CD4-positive, alpha-beta memory T cell (primary cell): ENCODE results near the gene METTL26. TPM values are rescaled to one million over a fixed set of nuclear protein-coding genes. Genes with fewer than 3 reads are reported as not detected.

Experiments used
- CTCF ChIA-PET: fragments of 350-600 bp; sonication (Branson Sonifier 250); formaldehyde crosslinking; loops from one replicate; lab custom pipeline; 2021; ENCODE audit warnings: inconsistent platforms; ENCODE audit not compliant: partially characterized antibody; lab: Charles Lee
- POLR2A ChIA-PET: fragments of 350-600 bp; sonication (Branson Sonifier 250); formaldehyde crosslinking; loops from one replicate; lab custom pipeline; 2021; ENCODE audit not compliant: partially characterized antibody; lab: Charles Lee
- DNase-seq, 5 donors: peaks; one replicate each; pipeline versions ENCODE4 v3.0.0 to v3.0.0-alpha.2; 2020 to 2022; ENCODE audit warnings: mixed read lengths in 1 of 5
- H3K27ac ChIP-seq: one replicate; pipeline ENCODE4 v1.7.0; 2013; ENCODE audit warnings: low read depth, low read length
- H3K27me3 ChIP-seq: 2 replicates; pipeline ENCODE4 v1.7.0; 2013; ENCODE audit warnings: mild to moderate bottlenecking, low read length, moderate library complexity; ENCODE audit not compliant: insufficient read depth
- H3K36me3 ChIP-seq: 2 replicates; pipeline ENCODE4 v1.7.0; 2013; ENCODE audit warnings: mild to moderate bottlenecking, low read length, moderate library complexity; ENCODE audit not compliant: insufficient read depth
- H3K4me1 ChIP-seq: 2 replicates; pipeline ENCODE4 v1.7.0; 2013; ENCODE audit warnings: mild to moderate bottlenecking, low read length, moderate library complexity; ENCODE audit not compliant: insufficient read depth
- H3K4me3 ChIP-seq, 2 donors: one replicate each; pipeline ENCODE4 v1.7.0; 2013; ENCODE audit warnings: low read length in 2 of 2, mild to moderate bottlenecking in 1 of 2
- H3K9me3 ChIP-seq, 2 donors: one replicate each; pipeline ENCODE4 v1.7.0; 2013; ENCODE audit warnings: low read length in 2 of 2, control low read depth in 1 of 2; ENCODE audit not compliant: control insufficient read depth in 1 of 2
- H3K27ac Mint-ChIP-seq, 7 donors: one replicate each; pipeline ENCODE4 v1.8.0; 2020 to 2021; ENCODE audit warnings: mixed read lengths in 7 of 7, mild to moderate bottlenecking in 6 of 7, inconsistent platforms in 3 of 7, moderate library complexity in 3 of 7
- H3K27me3 Mint-ChIP-seq, 2 donors: one replicate each; pipeline ENCODE4 v1.8.0; 2020 to 2021; ENCODE audit warnings: mixed read lengths in 2 of 2
- H3K36me3 Mint-ChIP-seq, 2 donors: one replicate each; pipeline ENCODE4 v1.8.0; 2020 to 2021; ENCODE audit warnings: mixed read lengths in 2 of 2, inconsistent platforms in 1 of 2, mild to moderate bottlenecking in 1 of 2
- H3K4me1 Mint-ChIP-seq, 4 donors: one replicate each; pipeline ENCODE4 v1.8.0; 2020 to 2021; ENCODE audit warnings: mixed read lengths in 4 of 4, mild to moderate bottlenecking in 1 of 4
- H3K4me3 Mint-ChIP-seq, 8 donors: one replicate each; pipeline ENCODE4 v1.8.0; 2020 to 2021; ENCODE audit warnings: mixed read lengths in 8 of 8, mild to moderate bottlenecking in 7 of 8, moderate library complexity in 6 of 8, inconsistent platforms in 3 of 8
- H3K9me3 Mint-ChIP-seq, 8 donors: one replicate each; pipeline ENCODE4 v1.8.0; 2020 to 2021; ENCODE audit warnings: mixed read lengths in 8 of 8, mild to moderate bottlenecking in 5 of 8, inconsistent platforms in 3 of 8, moderate library complexity in 1 of 8
- intact Hi-C: fragments of 100-400 bp; cut with micrococcal nuclease; formaldehyde crosslinking; loops from one replicate; pipeline ENCODE4 v1.15.1; 2023
- polyA plus RNA-seq, 2 donors: library from polyadenylated mRNA; unstranded; fragments of 300-500 nt; fragmentation: Illumina TruSeq; gene quantifications; one replicate each; pipeline ENCODE4 v1.2.3, GENCODE V29; 2021
- total RNA-seq, 2 experiments: library from RNA; stranded (reverse); gene quantifications; one replicate each; pipeline ENCODE4 v1.2.3, GENCODE V29; 2021

The METTL26 gene
- total and polyA plus RNA-seq, 4 experiments from 2014 or later, result 68.4 to 106 (median 82.1) TPM

DNA sequence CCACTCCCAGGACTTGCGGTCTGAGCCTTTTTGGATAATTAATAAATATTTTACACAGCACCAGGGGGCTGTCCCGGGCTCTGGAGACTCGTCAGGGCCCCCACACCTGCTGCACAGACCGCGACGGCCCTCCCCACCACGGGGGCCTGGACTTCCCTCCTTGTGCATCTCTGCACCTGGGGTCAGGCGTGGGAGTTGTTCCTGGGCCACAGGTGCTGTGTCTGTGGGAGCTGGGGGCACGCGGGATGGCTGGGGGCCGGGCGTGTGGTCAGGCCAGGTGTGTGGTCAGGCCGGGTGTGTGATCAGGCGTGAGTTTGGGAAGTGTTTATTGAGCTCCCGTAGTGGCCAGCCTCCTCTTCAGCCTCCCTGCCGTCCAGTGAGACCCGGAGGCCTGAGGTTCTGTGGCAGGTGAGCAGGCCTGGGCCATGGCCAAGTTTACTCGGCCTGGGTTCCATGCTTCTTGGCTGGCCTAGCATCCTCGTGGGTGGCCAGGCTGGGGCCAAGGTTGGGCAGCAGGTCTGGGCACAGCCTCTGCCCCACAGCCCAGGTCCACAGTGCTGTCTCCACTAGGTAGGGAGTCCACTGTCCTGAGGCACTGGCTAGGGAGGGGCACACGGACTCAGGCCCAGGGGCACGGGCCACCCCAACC lies 42.2 kb upstream of the METTL26 start:
- Histone ChIP-seq H3K9me3 (no peaks in the 10 kb centered on the region), H3K36me3 (peaks cover 12% of the 10 kb centered on the region), H3K27ac (no peak overlapping the region), H3K4me1 (peaks cover 45% of the 10 kb centered on the region), H3K4me3 (no peak overlapping the region), H3K27me3 (no peaks in the 10 kb centered on the region)
- Mint-ChIP-seq H3K4me1 (peaks cover 5 to 48% (median 33%) of the 10 kb centered on the region in 4 donors), H3K27ac (peak overlapping the region in 1 of 7 donors; percentile 83), H3K9me3 (peaks cover 0 to 1% (median 0%) of the 10 kb centered on the region in 8 donors), H3K4me3 (peak overlapping the region in 5 of 8 donors; percentile 76 to 82 (median 80)), H3K27me3 (no peaks in the 10 kb centered on the region), H3K36me3 (peaks cover 4 to 19% of the 10 kb centered on the region in 2 donors)
- intact Hi-C loops, result loop anchor here (2.0 kb wide), 2 partner anchors 42 to 90 kb away; partner anchors contain the start of gene METTL26
- ChIA-PET POLR2A (interaction anchor here (1.0 to 10.2 kb wide), 3 partner anchors 11 to 30 kb away, joined by 3 to 212 read pairs (median 89); partner anchors contain the start of genes RHOT2 and WDR24), CTCF (interaction anchor here (1.3 to 1.6 kb wide), 2 partner anchors 10 to 34 kb away, joined by 4 to 5 read pairs; partner anchors contain the start of gene RHOT2)
- no peak for DNase-seq

DNA sequence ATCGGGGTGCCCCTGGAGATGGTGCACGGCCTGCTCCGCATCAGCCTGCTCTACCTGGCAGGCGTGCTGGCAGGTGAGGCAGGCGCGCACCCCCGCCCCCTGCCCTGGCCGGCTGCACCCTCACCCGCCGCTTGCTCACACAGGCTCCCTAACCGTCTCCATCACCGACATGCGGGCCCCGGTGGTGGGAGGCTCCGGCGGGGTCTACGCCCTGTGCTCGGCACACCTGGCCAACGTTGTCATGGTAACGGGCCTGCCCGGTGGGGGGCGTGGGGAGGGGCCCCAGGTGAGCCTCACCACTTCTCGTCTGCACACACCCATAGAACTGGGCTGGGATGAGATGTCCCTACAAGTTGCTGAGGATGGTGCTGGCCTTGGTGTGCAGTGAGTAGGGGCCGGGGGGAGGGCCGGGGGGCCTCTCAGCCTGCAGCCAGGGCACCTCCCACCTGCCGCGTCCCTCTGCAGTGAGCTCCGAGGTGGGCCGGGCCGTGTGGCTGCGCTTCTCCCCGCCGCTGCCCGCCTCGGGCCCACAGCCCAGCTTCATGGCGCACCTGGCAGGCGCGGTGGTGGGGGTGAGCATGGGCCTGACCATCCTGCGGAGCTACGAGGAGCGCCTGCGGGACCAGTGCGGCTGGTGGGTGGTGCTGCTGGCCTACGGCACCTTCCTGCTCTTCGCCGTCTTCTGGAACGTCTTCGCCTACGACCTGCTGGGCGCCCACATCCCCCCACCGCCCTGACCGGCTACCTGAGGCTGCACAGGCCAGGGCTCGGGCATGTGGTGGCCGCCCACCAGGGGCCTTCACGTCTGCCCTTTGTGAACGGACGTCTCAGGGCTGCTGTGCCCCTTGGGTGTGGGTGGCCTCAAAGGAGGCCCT lies 41.4 kb upstream of the METTL26 start:
- Mint-ChIP-seq H3K27me3 (no peaks in the 10 kb centered on the region), H3K27ac (peak overlapping the region in 1 of 7 donors; percentile 88), H3K4me1 (peaks cover 7 to 43% (median 31%) of the 10 kb centered on the region in 4 donors), H3K36me3 (peaks cover 3 to 23% of the 10 kb centered on the region in 2 donors), H3K4me3 (peak overlapping the region in 4 of 8 donors; percentile 29 to 73 (median 52)), H3K9me3 (peaks cover 0 to 1% (median 0%) of the 10 kb centered on the region in 8 donors)
- Histone ChIP-seq H3K27me3 (no peaks in the 10 kb centered on the region), H3K9me3 (no peaks in the 10 kb centered on the region), H3K4me1 (peaks cover 38% of the 10 kb centered on the region), H3K27ac (no peak overlapping the region), H3K4me3 (no peak overlapping the region), H3K36me3 (peaks cover 10% of the 10 kb centered on the region)
- ChIA-PET POLR2A (interaction anchor here (0.9 to 10.2 kb wide), 5 partner anchors 10 to 18 kb away, joined by 3 to 212 read pairs (median 22); partner anchors contain the start of genes RHOT2 and WDR24), CTCF (interaction anchor here (1.5 kb wide), 1 partner anchor 12 kb away, joined by 4 read pairs; the partner anchor contains the start of gene WDR24)
- DNase-seq, result no peak
- intact Hi-C loops, result loop anchor here (2.0 kb wide), 2 partner anchors 41 to 89 kb away; partner anchors contain the start of gene METTL26

DNA sequence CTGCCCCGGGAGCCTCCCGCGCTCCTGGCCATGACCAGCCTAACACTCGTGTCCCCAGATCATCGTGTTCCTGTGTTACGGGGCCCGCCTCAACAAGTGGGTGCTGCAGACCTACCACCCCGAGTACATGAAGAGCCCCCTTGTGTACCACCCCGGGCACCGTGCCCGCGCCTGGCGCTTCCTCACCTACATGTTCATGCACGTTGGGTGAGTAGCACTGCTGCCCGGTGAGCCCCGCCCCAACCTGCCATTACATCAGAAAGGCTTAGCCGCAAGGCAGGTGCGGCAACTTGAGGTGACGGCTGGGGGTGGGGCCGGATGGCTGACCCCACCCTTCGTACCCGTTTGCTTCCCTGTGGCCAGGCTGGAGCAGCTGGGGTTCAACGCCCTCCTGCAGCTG lies 40.8 kb upstream of the METTL26 start:
- H3K4me1 Mint-ChIP-seq, result peaks cover 7 to 40% (median 26%) of the 10 kb centered on the region in 4 donors
- Histone ChIP-seq H3K4me3 (no peak overlapping the region), H3K27me3 (no peaks in the 10 kb centered on the region), H3K4me1 (peaks cover 31% of the 10 kb centered on the region), H3K27ac (no peak overlapping the region), H3K36me3 (peaks cover 13% of the 10 kb centered on the region), H3K9me3 (no peaks in the 10 kb centered on the region)
- H3K9me3 Mint-ChIP-seq, result peaks cover 0 to 1% (median 0%) of the 10 kb centered on the region in 8 donors
- peak in 4 of 5 donors; percentile 43 to 83 (median 56) for DNase-seq
- peaks cover 0 to 20% of the 10 kb centered on the region in 2 donors for H3K36me3 Mint-ChIP-seq
- peak overlapping the region in 4 of 7 donors; percentile 15 to 88 (median 50) for H3K27ac Mint-ChIP-seq
- no peaks in the 10 kb centered on the region for H3K27me3 Mint-ChIP-seq
- POLR2A ChIA-PET, result interaction anchor here (0.9 to 7.8 kb wide), 5 partner anchors 9 to 18 kb away, joined by 3 to 89 read pairs (median 18); partner anchors contain the start of genes RHOT2 and WDR24
- peak overlapping the region in 7 of 8 donors; percentile 6 to 73 (median 55) for H3K4me3 Mint-ChIP-seq
- CTCF ChIA-PET, result interaction anchor here (1.0 to 1.6 kb wide), 3 partner anchors 9 to 35 kb away, joined by 3 to 5 read pairs (median 4); partner anchors contain the start of gene WDR24
- intact Hi-C loops, result no loop called here

DNA sequence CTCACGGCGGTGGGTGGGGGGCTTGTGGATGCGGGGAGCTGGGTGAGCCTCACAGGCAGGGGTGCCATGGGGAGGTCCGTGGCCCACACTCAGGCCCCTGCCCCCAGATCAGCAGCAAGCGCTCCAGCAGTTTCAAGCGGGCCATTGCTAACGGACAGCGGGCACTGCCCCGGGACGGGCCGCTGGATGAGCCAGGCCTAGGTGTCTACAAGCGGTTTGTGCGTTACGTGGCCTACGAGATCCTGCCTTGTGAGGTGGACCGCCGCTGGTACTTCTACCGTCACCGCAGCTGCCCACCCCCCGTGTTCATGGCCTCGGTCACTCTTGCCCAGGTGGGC lies 40.4 kb upstream of the METTL26 start:
- Histone ChIP-seq H3K4me3 (no peak overlapping the region), H3K36me3 (peaks cover 9% of the 10 kb centered on the region), H3K9me3 (no peaks in the 10 kb centered on the region), H3K4me1 (peaks cover 28% of the 10 kb centered on the region), H3K27me3 (no peaks in the 10 kb centered on the region), H3K27ac (no peak overlapping the region)
- Mint-ChIP-seq H3K9me3 (no peaks in the 10 kb centered on the region), H3K4me1 (peaks cover 7 to 37% (median 22%) of the 10 kb centered on the region in 4 donors), H3K36me3 (peaks cover 0 to 19% of the 10 kb centered on the region in 2 donors), H3K27me3 (no peaks in the 10 kb centered on the region), H3K27ac (peak overlapping the region in 1 of 7 donors; percentile 88), H3K4me3 (peak overlapping the region in 3 of 8 donors; percentile 6 to 68 (median 61))
- ChIA-PET POLR2A (interaction anchor here (0.9 to 5.3 kb wide), 7 partner anchors 8 to 44 kb away, joined by 3 to 22 read pairs (median 4); partner anchors contain the start of genes ANTKMT, JMJD8, RHOT2 and WDR24), CTCF (interaction anchor here (1.0 to 1.6 kb wide), 3 partner anchors 9 to 36 kb away, joined by 3 to 5 read pairs (median 4); partner anchors contain the start of gene WDR24)
- intact Hi-C loops, result no loop called here
- DNase-seq, result no peak

DNA sequence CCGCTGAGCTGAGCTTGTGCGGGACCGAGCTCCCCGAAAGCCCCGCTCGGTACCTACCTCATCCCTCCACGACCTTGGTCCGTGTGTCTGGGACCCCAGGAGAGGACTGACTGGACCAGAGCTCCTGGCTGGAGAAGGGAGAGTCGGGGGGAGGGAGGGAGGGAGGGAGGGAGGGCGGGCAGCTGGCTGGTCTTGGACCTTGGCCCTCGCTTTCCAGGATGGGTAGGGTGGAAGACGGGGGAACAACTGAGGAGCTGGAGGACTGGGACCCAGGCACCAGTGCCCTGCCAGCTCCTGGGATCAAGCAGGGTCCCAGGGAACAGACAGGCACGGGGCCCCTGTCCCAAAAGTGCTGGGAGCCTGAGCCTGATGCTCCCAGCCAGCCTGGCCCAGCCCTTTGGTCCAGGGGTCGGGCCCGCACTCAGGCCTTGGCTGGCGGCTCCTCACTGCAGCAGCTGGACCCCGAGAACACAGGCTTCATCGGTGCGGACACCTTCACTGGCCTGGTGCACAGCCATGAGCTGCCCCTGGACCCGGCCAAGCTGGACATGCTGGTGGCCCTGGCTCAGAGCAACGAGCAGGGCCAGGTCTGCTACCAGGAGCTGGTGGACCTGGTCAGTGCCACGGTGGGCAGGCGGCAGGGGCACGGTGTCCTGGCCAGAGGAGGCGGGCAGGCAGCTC lies 39.9 kb upstream of the METTL26 start:
- no peak overlapping the region for H3K27ac Mint-ChIP-seq
- no peaks in the 10 kb centered on the region for H3K27me3 Mint-ChIP-seq
- Histone ChIP-seq H3K4me1 (peaks cover 22% of the 10 kb centered on the region), H3K27ac (no peak overlapping the region), H3K36me3 (peaks cover 12% of the 10 kb centered on the region), H3K9me3 (no peaks in the 10 kb centered on the region), H3K4me3 (no peak overlapping the region), H3K27me3 (no peaks in the 10 kb centered on the region)
- H3K9me3 Mint-ChIP-seq, result no peaks in the 10 kb centered on the region
- H3K36me3 Mint-ChIP-seq, result peaks cover 0 to 14% of the 10 kb centered on the region in 2 donors
- peak overlapping the region in 1 of 8 donors; percentile 25 for H3K4me3 Mint-ChIP-seq
- CTCF ChIA-PET, result interaction anchor here (1.0 to 1.6 kb wide), 3 partner anchors 9 to 36 kb away, joined by 3 to 5 read pairs (median 4); partner anchors contain the start of gene WDR24
- no peak for DNase-seq
- H3K4me1 Mint-ChIP-seq, result peaks cover 5 to 32% (median 19%) of the 10 kb centered on the region in 4 donors
- intact Hi-C loops, result no loop called here
- POLR2A ChIA-PET, result interaction anchor here (0.9 to 5.3 kb wide), 9 partner anchors 8 to 49 kb away, joined by 3 to 22 read pairs (median 4); partner anchors contain the start of genes ANTKMT, JMJD8, RHOT2 and WDR24
